Smooth muscle cell (in vitro differentiated cells): ENCODE results near the gene PAK1. TPM values are rescaled to one million over a fixed set of nuclear protein-coding genes. Genes with fewer than 3 reads are reported as not detected.
"Not testable (repeated sequence)": the region's sequence is repeated elsewhere in the genome, so short reads cannot be mapped to it uniquely, and the experiment has no call there.

Source experiments
- DNase-seq: peaks from one replicate; lab custom pipeline; 2025; ENCODE audit not compliant: unreplicated experiment; lab: John Stamatoyannopoulos, UW
- H2AFZ ChIP-seq: fragments of 200-600 bp; sonication (generic); 2 replicates; pipeline ENCODE4 v1.6.0; 2016; ENCODE audit warnings: antibody characterized with exemption, low read depth, mild to moderate bottlenecking
- H3F3A ChIP-seq: fragments of 200-600 bp; sonication (generic); 2 replicates; pipeline ENCODE4 v1.6.0; 2017; ENCODE audit warnings: antibody characterized with exemption, low read depth
- H3K27ac ChIP-seq: fragments of 200-600 bp; sonication (generic); 2 replicates; pipeline ENCODE4 v1.5.1; 2016; ENCODE audit warnings: low read depth, mild to moderate bottlenecking
- H3K27me3 ChIP-seq: fragments of 200-600 bp; sonication (generic); 2 replicates; pipeline ENCODE4 v1.6.1; 2016; ENCODE audit warnings: low read depth, mild to moderate bottlenecking
- H3K36me3 ChIP-seq: fragments of 200-600 bp; sonication (generic); 2 replicates; pipeline ENCODE4 v1.5.1; 2016; ENCODE audit warnings: low read depth
- H3K4me1 ChIP-seq: fragments of 200-600 bp; sonication (generic); 2 replicates; pipeline ENCODE4 v1.5.1; 2016; ENCODE audit warnings: low read depth
- H3K4me2 ChIP-seq: fragments of 200-600 bp; sonication (generic); 2 replicates; pipeline ENCODE4 v1.6.0; 2016; ENCODE audit warnings: mild to moderate bottlenecking
- H3K4me3 ChIP-seq: fragments of 200-600 bp; sonication (generic); 2 replicates; pipeline ENCODE4 v1.5.1; 2016; ENCODE audit warnings: mild to moderate bottlenecking
- H3K79me2 ChIP-seq: fragments of 200-600 bp; sonication (generic); 2 replicates; pipeline ENCODE4 v1.6.0; 2016; ENCODE audit warnings: low read depth, mild to moderate bottlenecking
- H3K9ac ChIP-seq: fragments of 200-600 bp; sonication (generic); 2 replicates; pipeline ENCODE4 v1.6.0; 2016; ENCODE audit warnings: low read depth
- H3K9me3 ChIP-seq: fragments of 200-600 bp; sonication (generic); replicated peaks from 2 replicates; pipeline ENCODE4 v1.5.1; 2016; ENCODE audit warnings: low read depth
- H4K20me1 ChIP-seq: fragments of 200-600 bp; sonication (generic); 2 replicates; pipeline ENCODE4 v1.6.0; 2016; ENCODE audit warnings: low read depth
- CTCF ChIP-seq: fragments of 200-600 bp; sonication (generic); IDR thresholded peaks from 2 replicates; pipeline ENCODE4 v1.5.1; 2017; ENCODE audit warnings: borderline replicate concordance, mild to moderate bottlenecking, antibody characterized with exemption; ENCODE audit not compliant: insufficient read depth, poor library complexity, severe bottlenecking
- WGBS: methylation state at CpG from one replicate; pipeline ENCODE4 v1.1.7; 2016; ENCODE audit warnings: low lambda C conversion rate; 5-methylcytosine and 5-hydroxymethylcytosine counted together
- polyA plus RNA-seq: library from polyadenylated mRNA; unstranded; fragments of >200 nt; fragmentation: Nextera tagmentation; extraction: Ambion mirVana; gene quantifications from 2 replicates; pipeline ENCODE4 v1.2.1, GENCODE V29; 2016
- total RNA-seq: library from RNA; depleted of rRNA; stranded (reverse); fragments of >200 nt; gene quantifications from 2 replicates; pipeline ENCODE4 v1.2.3, GENCODE V29; 2014

The PAK1 gene
- total and polyA plus RNA-seq, 2 experiments from 2014 or later = 20.5 to 31.7 TPM

GRCh38 chr11:77386178-77386577 is 87.7 kb downstream of the PAK1 start:
- H3K9ac ChIP-seq = no peak overlapping the region
- no peak overlapping the region for H3K4me2 ChIP-seq
- no peaks in the 10 kb centered on the region for H3K4me1 ChIP-seq
- WGBS = 33% methylated on average over 1 of the region's 1 CpG
- no peak for TF ChIP-seq CTCF
- no peak overlapping the region for H3K4me3 ChIP-seq
- H3K27ac ChIP-seq = no peak overlapping the region
- H3K36me3 ChIP-seq = no peaks in the 10 kb centered on the region
- H3F3A ChIP-seq = no peaks in the 10 kb centered on the region
- DNase-seq = no peak
- peaks cover 6% of the 10 kb centered on the region for H4K20me1 ChIP-seq
- H3K9me3 ChIP-seq = no peaks in the 10 kb centered on the region
- H3K27me3 ChIP-seq = no peaks in the 10 kb centered on the region
- no peaks in the 10 kb centered on the region for H3K79me2 ChIP-seq
- no peak overlapping the region for H2AFZ ChIP-seq

- not testable (repeated sequence) for H3F3A ChIP-seq, H3K4me2 ChIP-seq, H3K79me2 ChIP-seq, H3K27ac ChIP-seq, H3K9me3 ChIP-seq, H2AFZ ChIP-seq, H3K27me3 ChIP-seq, DNase-seq, H3K4me3 ChIP-seq, H3K4me1 ChIP-seq, H3K9ac ChIP-seq, H4K20me1 ChIP-seq, H3K36me3 ChIP-seq
- 95% methylated on average over 8 of the region's 8 CpGs for WGBS
These were observed 88.6 kb downstream of the PAK1 start for GRCh38 chr11:77385255-77385771.

DNA sequence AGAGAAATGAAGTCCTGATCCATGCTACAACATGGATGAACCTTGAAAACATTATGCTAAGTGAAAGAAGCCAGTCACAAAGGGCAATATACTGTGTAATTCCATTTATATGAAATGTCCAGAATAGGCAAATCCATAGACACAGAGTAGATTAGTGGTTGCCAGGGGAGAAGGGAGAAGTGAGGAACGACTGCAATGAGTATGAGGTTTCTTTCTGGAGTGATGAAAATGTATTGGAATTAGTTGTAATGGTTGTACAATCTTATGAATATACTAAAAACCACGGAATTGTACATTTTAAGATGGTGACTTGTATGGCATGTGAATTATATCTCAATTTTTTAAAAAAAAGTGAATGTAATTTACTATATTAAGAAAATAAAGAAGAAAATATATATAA is 89.3 kb downstream of the PAK1 start:
- Histone ChIP-seq H3K27me3 (no peaks in the 10 kb centered on the region), H3F3A (peaks cover 3% of the 10 kb centered on the region), H3K36me3 (no peaks in the 10 kb centered on the region), H3K4me2 (no peak overlapping the region), H3K79me2 (no peaks in the 10 kb centered on the region), H3K4me3 (no peak overlapping the region), H3K27ac (no peak overlapping the region), H2AFZ (no peak overlapping the region), H3K9me3 (no peaks in the 10 kb centered on the region), H3K4me1 (no peaks in the 10 kb centered on the region), H4K20me1 (peaks cover 6% of the 10 kb centered on the region), H3K9ac (no peak overlapping the region)
- no peak for TF ChIP-seq CTCF
- DNase-seq = no peak
- 48% methylated on average over 2 of the region's 2 CpGs for WGBS

DNA sequence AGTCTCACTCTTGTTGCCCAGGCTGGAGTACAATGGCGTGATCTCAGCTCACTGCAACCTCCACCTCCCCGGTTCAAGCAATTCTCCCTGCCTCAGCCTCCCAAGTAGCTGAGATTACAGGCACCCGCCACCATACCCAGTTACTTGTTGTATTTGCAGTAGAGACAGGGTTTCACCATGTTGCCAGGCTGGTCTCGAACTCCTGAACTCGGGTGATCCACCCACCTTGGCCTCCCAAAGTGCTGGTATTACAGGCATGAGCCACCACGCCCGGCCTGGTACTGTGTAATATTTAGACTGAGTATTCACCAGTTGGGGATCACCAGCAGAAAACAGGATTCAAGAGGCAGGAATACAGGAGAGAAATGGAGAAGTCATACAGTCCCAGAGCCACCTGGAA is 90.5 kb downstream of the PAK1 start:
- not testable (repeated sequence) for H3K9ac ChIP-seq, H3K27ac ChIP-seq, H3K79me2 ChIP-seq, H3K4me3 ChIP-seq, H3F3A ChIP-seq, H3K4me2 ChIP-seq, H3K9me3 ChIP-seq, H3K27me3 ChIP-seq, H3K4me1 ChIP-seq, H3K36me3 ChIP-seq, DNase-seq, H4K20me1 ChIP-seq, H2AFZ ChIP-seq
- WGBS = 97% methylated on average over 7 of the region's 7 CpGs
